ENCODE data around the gene BCORL1.

Gene BCORL1

DNA sequence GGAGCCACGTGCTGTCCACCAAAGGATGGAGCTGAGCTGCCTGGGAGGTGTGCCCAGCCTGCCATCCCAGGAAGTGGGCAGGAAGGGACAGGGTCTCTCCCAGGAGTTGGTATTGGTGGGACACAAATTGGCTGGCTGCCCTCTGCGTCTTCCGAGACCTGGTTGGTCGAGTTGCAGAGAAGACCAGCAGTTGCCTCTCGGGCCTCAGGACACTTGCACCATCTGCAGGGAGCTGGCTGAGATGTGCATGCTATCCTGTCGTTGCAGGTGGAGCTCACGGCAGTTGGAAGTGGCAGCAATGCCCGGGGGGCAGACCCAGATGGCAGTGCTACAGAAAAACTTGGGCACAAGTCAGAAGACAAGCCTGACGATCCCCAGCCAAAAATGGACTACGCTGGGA is 30.2 kb downstream of the BCORL1 start:
- DNase-seq, result no peak

DNA sequence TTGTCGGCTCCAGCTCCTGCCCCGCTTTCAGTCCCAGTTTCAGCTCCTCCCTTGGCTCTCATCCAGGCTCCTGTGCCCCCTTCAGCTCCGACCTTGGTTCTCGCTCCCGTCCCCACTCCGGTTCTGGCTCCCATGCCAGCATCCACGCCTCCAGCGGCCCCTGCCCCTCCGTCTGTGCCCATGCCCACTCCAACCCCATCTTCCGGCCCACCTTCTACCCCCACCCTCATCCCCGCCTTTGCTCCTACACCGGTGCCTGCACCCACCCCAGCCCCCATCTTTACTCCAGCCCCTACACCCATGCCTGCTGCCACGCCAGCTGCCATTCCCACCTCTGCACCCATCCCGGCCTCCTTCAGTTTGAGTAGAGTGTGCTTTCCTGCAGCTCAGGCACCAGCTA is 31.2 kb downstream of the BCORL1 start:
- DNase-seq, result no peak

GRCh38 chrX:130014356-130014755 is 31.9 kb downstream of the BCORL1 start:
- no peak for DNase-seq

- DNase-seq, result no peak
Measured at GRCh38 chrX:130014770-130015169, 32.3 kb downstream of the BCORL1 start.

GRCh38 chrX:130015181-130015580 is 32.7 kb downstream of the BCORL1 start:
- no peak for DNase-seq

GRCh38 chrX:130018143-130018542 is 35.7 kb downstream of the BCORL1 start:
- no peak for DNase-seq

DNA sequence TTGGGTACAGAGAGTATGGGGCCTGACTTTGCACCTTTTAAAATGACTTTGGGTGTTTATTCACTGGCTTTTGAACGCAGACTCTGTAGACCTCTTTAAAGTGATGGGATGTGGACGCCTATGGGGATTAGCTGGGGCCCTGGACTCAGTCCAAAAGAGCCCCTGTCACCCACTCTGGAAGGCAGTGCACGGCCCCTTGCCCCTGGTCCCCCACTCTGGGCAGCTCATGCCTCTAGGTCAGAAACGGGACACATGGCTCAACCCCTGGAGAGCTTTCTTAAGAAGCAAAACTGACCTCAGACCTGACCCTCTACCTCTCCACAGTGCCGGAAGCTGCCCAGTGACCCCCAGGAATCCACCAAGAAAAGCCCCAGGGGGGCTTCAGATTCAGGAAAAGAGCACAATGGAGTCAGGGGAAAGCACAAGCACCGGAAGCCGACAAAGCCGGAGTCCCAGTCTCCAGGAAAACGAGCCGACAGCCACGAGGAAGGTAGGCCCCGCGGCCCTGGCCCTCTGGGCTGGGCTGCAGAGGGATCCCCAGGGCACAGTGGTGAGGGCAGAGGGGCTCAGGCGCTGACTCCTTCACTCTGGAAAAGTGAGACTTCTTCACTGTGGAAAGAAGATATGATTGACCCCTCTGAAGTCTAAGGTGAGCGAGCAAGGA is 38.4 kb downstream of the BCORL1 start:
- no peak for DNase-seq

- DNase-seq, result peak; percentile 33
Measured at GRCh38 chrX:130024127-130024526, 41.7 kb downstream of the BCORL1 start.

GRCh38 chrX:130025256-130025655 is 42.8 kb downstream of the BCORL1 start:
- DNase-seq, result no peak

DNA sequence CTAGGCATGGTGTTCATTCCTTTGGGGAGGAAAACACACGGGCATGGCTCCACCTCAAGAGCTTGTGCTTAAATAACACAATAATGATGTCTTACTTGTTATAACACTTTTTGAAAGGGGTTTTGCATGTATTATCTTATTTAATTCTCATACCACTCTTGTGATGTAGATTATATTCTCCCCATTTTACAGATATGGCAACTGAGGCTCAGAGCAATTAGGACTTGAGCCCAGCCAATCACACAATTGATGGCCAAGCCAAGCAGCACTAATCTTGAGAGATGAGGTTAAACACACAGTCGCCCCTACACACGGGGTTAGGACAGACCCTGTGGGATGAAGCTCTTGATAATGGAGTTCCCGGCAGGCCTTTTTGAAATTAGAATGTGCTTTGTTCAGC is 45.1 kb downstream of the BCORL1 start:
- DNase-seq, result no peak

GRCh38 chrX:130028196-130028595 is 45.8 kb downstream of the BCORL1 start:
- DNase-seq, result peak; percentile 22

DNA sequence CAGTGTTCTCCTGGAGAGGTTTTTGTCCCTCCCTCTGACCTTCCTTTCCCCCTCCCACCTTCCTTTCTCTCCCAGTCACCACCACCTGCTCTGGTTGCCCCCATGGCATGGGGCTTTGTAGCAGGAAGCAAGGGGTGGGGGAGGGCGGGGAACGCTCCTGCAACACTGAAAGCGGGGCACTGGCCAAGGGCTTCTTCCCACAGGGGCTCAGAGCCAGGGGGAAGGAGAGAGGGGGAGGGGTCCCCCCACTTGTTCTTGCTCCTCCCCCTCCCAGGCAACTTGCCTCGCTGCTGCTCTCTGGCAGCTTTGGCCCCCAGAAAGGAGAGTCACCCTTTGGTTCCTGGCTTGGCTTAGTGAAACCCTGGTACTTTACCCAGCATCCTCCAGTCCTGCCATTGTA is 48.4 kb downstream of the BCORL1 start:
- no peak for DNase-seq

DNA sequence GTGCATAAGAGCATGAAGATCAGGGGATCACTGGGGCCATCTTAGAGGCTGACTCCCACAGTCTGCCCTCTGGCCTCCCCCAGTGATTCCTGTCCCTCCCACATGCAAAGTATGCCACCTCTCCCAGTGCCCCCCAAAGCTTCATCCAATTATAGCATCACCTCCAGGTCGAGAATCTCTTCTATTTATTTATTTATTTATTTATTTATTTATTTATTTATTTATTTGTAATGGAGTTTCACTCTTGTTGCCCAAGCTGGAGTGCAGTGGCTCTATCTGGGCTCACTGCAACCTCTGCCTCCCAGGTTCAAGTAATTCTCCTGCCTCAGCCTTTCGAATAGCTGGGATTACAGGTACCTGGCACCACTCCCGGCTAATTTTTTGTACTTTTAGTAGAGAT is 50.1 kb downstream of the BCORL1 start:
- DNase-seq, result no peak

- DNase-seq, result no peak
Measured at GRCh38 chrX:130034178-130034577, 51.7 kb downstream of the BCORL1 start.

DNA sequence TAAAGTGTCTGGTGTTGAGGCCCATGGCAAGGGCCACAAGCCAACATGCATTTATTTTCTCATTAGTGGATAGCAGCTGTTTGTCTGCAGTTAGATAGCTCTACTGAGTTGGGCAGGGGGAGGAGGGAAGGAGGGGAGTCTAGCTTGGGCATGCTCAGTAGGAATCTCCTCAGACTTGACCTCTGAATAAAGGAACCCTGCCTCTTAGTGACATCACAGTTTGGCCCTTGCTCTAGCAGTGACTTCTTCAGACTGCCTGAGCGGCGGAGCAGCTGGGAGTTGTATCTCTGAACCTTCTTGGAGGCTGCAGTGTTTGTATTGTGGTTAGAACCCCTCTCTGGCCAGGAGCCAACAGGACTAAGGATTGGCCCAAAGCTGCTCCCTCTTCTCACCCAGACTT is 57.4 kb downstream of the BCORL1 start:
- DNase-seq, result no peak

DNA sequence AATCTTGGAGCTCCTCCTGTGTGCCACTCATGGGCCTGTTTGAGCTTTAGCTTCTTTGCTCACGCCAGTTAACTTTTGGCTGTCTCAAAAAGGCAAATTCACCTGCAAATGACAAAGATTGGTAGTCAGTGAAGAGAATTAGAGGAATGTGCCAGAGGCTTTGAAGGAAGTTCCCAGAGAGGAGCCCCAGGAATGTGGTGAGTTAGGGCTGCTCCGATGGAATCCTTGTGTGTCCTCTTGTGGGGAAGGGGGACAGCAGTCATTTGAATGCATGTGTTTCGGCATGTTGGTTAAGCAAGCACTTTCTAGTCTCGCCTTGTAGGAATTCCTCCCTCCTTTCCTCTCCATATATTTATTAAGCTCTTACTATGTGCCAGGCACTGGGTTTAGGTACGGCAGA is 65.0 kb downstream of the BCORL1 start:
- DNase-seq, result no peak

- DNase-seq, result no peak
Measured at GRCh38 chrX:130048686-130049222, 66.3 kb downstream of the BCORL1 start.

DNA sequence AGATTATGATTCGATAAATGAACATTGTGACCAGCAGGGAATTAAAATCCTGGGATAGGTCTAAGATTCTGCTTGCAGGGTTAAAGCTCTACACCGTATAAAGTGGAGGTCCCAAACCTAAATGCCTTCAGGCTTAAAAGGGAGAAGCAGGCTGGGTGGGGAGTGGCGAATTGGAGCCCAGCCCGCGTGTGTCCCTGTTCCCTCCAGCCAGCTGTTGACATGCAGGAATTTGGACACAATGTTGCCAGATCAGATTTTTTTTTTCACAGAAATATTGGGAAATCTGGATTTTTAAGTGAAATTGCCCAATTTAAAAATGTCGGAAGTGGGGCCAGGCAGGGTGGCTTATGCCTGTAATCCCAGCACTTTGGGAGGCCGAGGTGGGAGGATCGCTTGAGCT is 67.4 kb downstream of the BCORL1 start:
- DNase-seq, result no peak

DNA sequence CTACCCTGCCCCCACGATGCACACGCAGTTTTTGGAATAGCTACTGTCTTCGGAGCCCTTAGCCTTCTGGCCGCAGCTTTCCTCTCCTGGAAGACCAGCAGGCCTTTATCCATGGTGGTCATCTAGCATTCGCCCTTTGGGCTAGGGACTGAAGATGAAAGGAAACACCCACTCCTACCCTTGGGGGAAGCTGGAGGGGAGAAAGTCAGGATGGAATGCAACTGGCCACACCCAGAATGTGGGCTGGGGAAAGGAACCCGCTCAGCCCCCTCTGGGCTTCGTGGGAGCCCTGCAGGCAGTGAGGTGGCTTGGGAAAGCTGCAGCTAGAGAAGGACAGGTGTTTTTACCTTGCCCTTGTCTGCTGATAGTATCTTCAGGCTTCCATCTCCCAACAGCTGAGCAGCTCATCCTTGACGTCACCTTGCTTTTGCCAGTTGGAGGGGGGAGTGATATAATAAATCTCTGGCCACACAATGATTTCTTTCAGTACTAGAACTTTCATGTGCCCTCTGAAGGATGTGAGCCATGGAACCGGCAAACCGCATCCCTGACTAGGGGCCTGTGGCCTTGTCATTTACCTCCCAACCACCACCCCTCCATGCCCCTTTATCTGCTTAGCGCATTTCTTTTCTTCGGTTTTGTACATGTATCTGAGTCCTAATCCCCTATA is 68.9 kb downstream of the BCORL1 start:
- DNase-seq, result no peak

GRCh38 chrX:130053236-130053635 is 70.8 kb downstream of the BCORL1 start:
- DNase-seq, result no peak

GRCh38 chrX:130055103-130055502 is 72.7 kb downstream of the BCORL1 start:
- peak; percentile 67 for DNase-seq

DNA sequence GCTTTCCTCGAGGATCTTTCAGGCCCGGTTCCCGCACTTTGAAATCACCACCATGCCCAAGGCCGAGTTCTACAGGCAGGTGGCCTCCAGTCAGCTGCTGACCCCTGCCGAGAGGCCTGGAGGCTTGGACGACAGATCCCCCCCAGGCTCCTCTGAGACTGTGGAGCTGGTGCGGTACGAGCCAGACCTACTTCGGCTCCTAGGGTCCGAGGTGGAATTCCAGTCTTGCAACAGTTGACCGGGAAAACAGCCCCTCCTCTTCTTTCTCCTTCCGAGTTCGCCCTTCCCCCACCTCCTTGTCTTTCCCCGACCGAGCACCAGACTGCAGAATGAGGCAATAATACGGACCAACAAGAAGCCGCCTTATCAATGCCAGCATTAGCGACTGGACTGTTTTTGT is 73.5 kb downstream of the BCORL1 start:
- no peak for DNase-seq

DNA sequence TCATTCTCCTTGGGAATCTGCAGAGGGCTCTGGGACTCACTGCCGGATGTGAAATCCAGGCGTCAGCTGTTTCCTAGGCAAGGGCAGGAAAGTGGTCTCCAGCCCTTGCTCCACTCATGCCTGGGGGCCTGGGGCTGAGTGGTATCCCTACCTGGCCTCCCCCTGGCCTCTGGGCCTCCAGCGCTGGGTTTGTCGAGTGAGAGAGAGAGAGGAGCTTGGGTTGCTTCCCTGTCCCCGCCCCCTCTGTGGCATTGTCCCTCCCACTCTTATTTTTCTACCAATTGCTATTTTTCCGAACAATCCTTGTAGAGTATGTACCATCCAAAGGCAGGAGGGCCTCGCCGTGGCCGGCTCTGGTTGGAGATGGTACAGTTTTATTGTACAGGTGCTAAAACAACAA is 74.8 kb downstream of the BCORL1 start:
- no peak for DNase-seq

GRCh38 chrX:130058652-130059051 is 76.2 kb downstream of the BCORL1 start:
- DNase-seq, result no peak

All from fibroblast of skin of abdomen (primary cell).